Iris pigment epithelial cell (primary cell): ENCODE results near the gene TMEM114.

Source experiments
- DNase-seq: peaks from one replicate; pipeline ENCODE4 v3.0.0-alpha.2; 2011; ENCODE audit warnings: low read depth

Gene TMEM114

GRCh38 chr16:8611886-8612600 is 21.7 kb upstream of the TMEM114 start:
- DNase-seq = peak; percentile 60

- DNase-seq = no peak
Observed at GRCh38 chr16:8611122-8611521, 20.8 kb upstream of the TMEM114 start.

- DNase-seq = no peak
Observed at GRCh38 chr16:8607214-8607613, 16.9 kb upstream of the TMEM114 start.

GRCh38 chr16:8605554-8605953 is 15.2 kb upstream of the TMEM114 start:
- DNase-seq = no peak

- no peak for DNase-seq
Observed at GRCh38 chr16:8600144-8600775, 9.9 kb upstream of the TMEM114 start.

GRCh38 chr16:8596581-8596980 is 6.3 kb upstream of the TMEM114 start:
- no peak for DNase-seq

GRCh38 chr16:8595783-8596182 is 5.5 kb upstream of the TMEM114 start:
- no peak for DNase-seq

- DNase-seq = no peak
Observed at GRCh38 chr16:8594149-8594666, 3.9 kb upstream of the TMEM114 start.

GRCh38 chr16:8591451-8591850 is 1.1 kb upstream of the TMEM114 start:
- DNase-seq = no peak

GRCh38 chr16:8590811-8591210 is 500 bp upstream of the TMEM114 start:
- no peak for DNase-seq

- no peak for DNase-seq
Observed at GRCh38 chr16:8589057-8589899, 1.0 kb downstream of the TMEM114 start.

GRCh38 chr16:8588682-8589056 is 1.6 kb downstream of the TMEM114 start:
- DNase-seq = no peak

- DNase-seq = no peak
Observed at GRCh38 chr16:8587065-8587464, 3.2 kb downstream of the TMEM114 start.

GRCh38 chr16:8585857-8586256 is 4.5 kb downstream of the TMEM114 start:
- no peak for DNase-seq

- DNase-seq = no peak
Observed at GRCh38 chr16:8585041-8585440, 5.3 kb downstream of the TMEM114 start.

- DNase-seq = no peak
Observed at GRCh38 chr16:8583732-8584131, 6.6 kb downstream of the TMEM114 start.

GRCh38 chr16:8583199-8583598 is 7.1 kb downstream of the TMEM114 start:
- DNase-seq = peak; percentile 70

- DNase-seq = peak; percentile 35
Observed at GRCh38 chr16:8581831-8582580, 8.3 kb downstream of the TMEM114 start.

GRCh38 chr16:8579559-8579958 is 10.8 kb downstream of the TMEM114 start:
- DNase-seq = no peak

- DNase-seq = no peak
Observed at GRCh38 chr16:8577678-8578304, 12.5 kb downstream of the TMEM114 start.
